ENCODE data around the gene MARCHF9. TPM values are rescaled to one million over a fixed set of nuclear protein-coding genes. Genes with fewer than 3 reads are reported as not detected.

Gene MARCHF9
- total and polyA plus RNA-seq, 11 donors, result 11.3 to 18.9 (median 13.6) TPM

- 50 to 60% (median 52%) methylated on average over 21 of the region's 21 CpGs for WGBS, 4 donors
- peak in 1 of 4 donors; percentile 1 for ATAC-seq
- Histone ChIP-seq H3K4me1 (peaks cover 0 to 29% (median 9%) of the 10 kb centered on the region in 12 donors), H3K9me3 (no peaks in the 10 kb centered on the region), H3K27ac (peak overlapping the region in 6 of 12 donors; percentile 42 to 74 (median 71)), H3K27me3 (peaks cover 0 to 20% (median 0%) of the 10 kb centered on the region in 9 donors), H3K4me3 (peak overlapping the region in 1 of 12 donors; percentile 70), H3K36me3 (peaks cover 0 to 56% (median 0%) of the 10 kb centered on the region in 9 donors)
- DNase-seq, result peak in 2 of 5 donors; percentile 14 to 21
- TF ChIP-seq CTCF (IDR thresholded peaks at IDR 0.05) (no peak), POLR2A (IDR thresholded peaks at IDR 0.05) (no peak)
- intact Hi-C loops (cut with DNase I), result no loop called here
These were observed 27.0 kb upstream of the MARCHF9 start for GRCh38 chr12:57727758-57728395.

GRCh38 chr12:57729321-57729844 is 25.5 kb upstream of the MARCHF9 start:
- ATAC-seq (no peak), DNase-seq (no peak)
- Histone ChIP-seq H3K27me3 (peaks cover 0 to 30% (median 6%) of the 10 kb centered on the region in 9 donors), H3K9me3 (no peaks in the 10 kb centered on the region), H3K4me3 (no peak overlapping the region), H3K27ac (no peak overlapping the region), H3K4me1 (peaks cover 0 to 29% (median 9%) of the 10 kb centered on the region in 12 donors), H3K36me3 (peaks cover 0 to 71% (median 0%) of the 10 kb centered on the region in 9 donors)
- intact Hi-C loops (cut with DNase I), result no loop called here
- TF ChIP-seq CTCF (IDR thresholded peaks at IDR 0.05) (no peak), POLR2A (IDR thresholded peaks at IDR 0.05) (no peak)
- 41 to 56% (median 46%) methylated on average over 5 of the region's 5 CpGs for WGBS, 4 donors

GRCh38 chr12:57730336-57731067 is 24.4 kb upstream of the MARCHF9 start:
- Histone ChIP-seq H3K9me3 (no peaks in the 10 kb centered on the region), H3K27me3 (peaks cover 0 to 41% (median 14%) of the 10 kb centered on the region in 9 donors), H3K4me3 (no peak overlapping the region), H3K27ac (no peak overlapping the region), H3K36me3 (peaks cover 0 to 75% (median 0%) of the 10 kb centered on the region in 9 donors), H3K4me1 (peaks cover 0 to 30% (median 10%) of the 10 kb centered on the region in 12 donors)
- TF ChIP-seq POLR2A (IDR thresholded peaks at IDR 0.05) (no peak), CTCF (IDR thresholded peaks at IDR 0.05) (no peak)
- DNase-seq (no peak), ATAC-seq (no peak)
- intact Hi-C loops (cut with DNase I), result loop anchor here in 3 of 10 donors (10.0 kb wide), 2 partner anchors 96 to 146 kb away; partner anchors contain the start of gene B4GALNT1 (in 1 of the 3)
- WGBS, 4 donors, result 73 to 88% (median 80%) methylated on average over 13 of the region's 13 CpGs
